Measurements from ENCODE around the gene KCNMB2. TPM values are rescaled to one million over a fixed set of nuclear protein-coding genes. Genes with fewer than 3 reads are reported as not detected.
"Not testable (repeated sequence)": the region's sequence is repeated elsewhere in the genome, so short reads cannot be mapped to it uniquely, and the experiment has no call there.

The KCNMB2 gene
- total RNA-seq, 1 donor from 2014 or later, result not detected

DNA sequence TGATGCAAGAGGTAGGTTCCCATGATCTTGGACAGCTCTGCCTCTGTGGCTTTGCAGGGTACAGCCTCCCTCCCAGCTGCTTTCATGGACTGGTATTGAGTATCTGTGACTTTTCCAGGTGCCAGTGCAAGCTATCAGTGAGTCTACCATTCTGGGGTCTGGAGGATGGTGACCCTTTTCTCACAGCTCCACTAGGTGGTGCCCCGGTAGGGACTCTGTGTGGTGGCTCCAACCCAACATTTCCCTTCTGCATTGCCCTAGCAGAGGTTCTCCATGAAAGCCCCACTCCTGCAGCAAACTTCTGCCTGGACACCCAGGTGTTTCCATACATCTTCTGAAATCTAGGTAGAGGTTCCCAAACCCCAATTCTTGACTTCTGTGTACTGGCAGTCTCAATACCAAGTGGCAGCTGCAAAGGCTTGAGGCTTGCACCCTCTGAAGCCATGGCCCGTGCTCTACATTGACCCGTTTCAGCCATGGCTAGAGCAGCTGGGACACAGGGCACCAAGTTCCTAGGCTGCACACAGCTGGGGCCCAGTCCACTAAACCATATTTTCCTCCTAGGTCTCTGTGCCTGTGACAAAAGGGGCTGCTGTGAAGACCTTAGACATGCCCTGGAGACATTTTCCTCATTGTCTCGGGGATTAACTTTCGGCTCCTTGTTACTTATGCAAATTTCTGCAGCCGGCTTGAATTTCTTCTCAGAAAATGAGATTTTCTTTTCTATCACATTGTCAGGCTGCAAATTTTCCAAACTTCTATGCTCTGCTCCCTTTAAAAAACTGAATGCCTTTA, 209.8 kb downstream of the KCNMB2 start:
- H3K9me3 Mint-ChIP-seq; H3K4me3 Mint-ChIP-seq (ENCODE audit: low read depth); DNase-seq (ENCODE audit: low spot score); H3K4me1 Mint-ChIP-seq (ENCODE audit: low read depth); H3K27ac Mint-ChIP-seq; H3K36me3 Mint-ChIP-seq (ENCODE audit: low read depth); intact Hi-C loops (cut with micrococcal nuclease); H3K27me3 Mint-ChIP-seq (ENCODE audit: low read depth): not testable (repeated sequence)

- Mint-ChIP-seq H3K4me3 (ENCODE audit: low read depth) (no peak overlapping the region), H3K9me3 (no peaks in the 10 kb centered on the region)
Measured at GRCh38 chr3:178748874-178749273, 212.6 kb downstream of the KCNMB2 start.

GRCh38 chr3:178749471-178749870, 213.2 kb downstream of the KCNMB2 start:
- no peaks in the 10 kb centered on the region for H3K27me3 Mint-ChIP-seq (ENCODE audit: low read depth)
- intact Hi-C loops (cut with micrococcal nuclease), result no loop called here
- H3K4me3 Mint-ChIP-seq (ENCODE audit: low read depth), result no peak overlapping the region
- no peaks in the 10 kb centered on the region for H3K36me3 Mint-ChIP-seq (ENCODE audit: low read depth)
- DNase-seq (ENCODE audit: low spot score), result no peak
- no peaks in the 10 kb centered on the region for H3K9me3 Mint-ChIP-seq
- H3K27ac Mint-ChIP-seq, result no peak overlapping the region
- H3K4me1 Mint-ChIP-seq (ENCODE audit: low read depth), result no peaks in the 10 kb centered on the region

More at GRCh38 chr3:178748874-178749273, 212.6 kb downstream of the KCNMB2 start:
- Mint-ChIP-seq H3K36me3 (ENCODE audit: low read depth) (no peaks in the 10 kb centered on the region), H3K27ac (no peak overlapping the region), H3K4me1 (ENCODE audit: low read depth) (no peaks in the 10 kb centered on the region), H3K27me3 (ENCODE audit: low read depth) (no peaks in the 10 kb centered on the region)
- intact Hi-C loops (cut with micrococcal nuclease), result no loop called here
- no peak for DNase-seq (ENCODE audit: low spot score)

GRCh38 chr3:178750639-178751300, 214.5 kb downstream of the KCNMB2 start:
- H3K27ac Mint-ChIP-seq, result no peak overlapping the region
- H3K36me3 Mint-ChIP-seq (ENCODE audit: low read depth), result no peaks in the 10 kb centered on the region
- no peak for DNase-seq (ENCODE audit: low spot score)
- intact Hi-C loops (cut with micrococcal nuclease), result no loop called here
- no peaks in the 10 kb centered on the region for H3K4me1 Mint-ChIP-seq (ENCODE audit: low read depth)
- H3K9me3 Mint-ChIP-seq, result no peaks in the 10 kb centered on the region
- no peaks in the 10 kb centered on the region for H3K27me3 Mint-ChIP-seq (ENCODE audit: low read depth)
- no peak overlapping the region for H3K4me3 Mint-ChIP-seq (ENCODE audit: low read depth)

DNA sequence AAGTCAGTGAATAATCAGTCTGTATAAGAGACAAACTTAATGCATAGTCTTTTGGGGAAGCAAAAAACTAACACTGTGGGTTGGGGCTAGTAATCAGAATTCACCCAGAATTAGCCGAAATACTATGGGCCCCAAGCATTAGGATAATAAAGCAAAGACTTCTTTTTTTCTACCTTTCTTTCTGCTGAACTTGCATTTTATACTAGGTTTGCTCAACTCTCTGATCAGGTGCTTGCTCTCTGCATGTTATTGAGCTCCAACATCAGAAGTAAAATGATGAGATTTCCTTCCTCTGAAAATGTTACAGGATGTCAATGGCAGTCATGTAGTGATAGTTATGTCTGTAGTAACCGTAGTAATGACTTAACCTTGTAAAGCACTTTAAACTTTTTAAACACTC, 216.6 kb downstream of the KCNMB2 start:
- Mint-ChIP-seq H3K27me3 (ENCODE audit: low read depth) (no peaks in the 10 kb centered on the region), H3K9me3 (no peaks in the 10 kb centered on the region), H3K36me3 (ENCODE audit: low read depth) (no peaks in the 10 kb centered on the region), H3K27ac (no peak overlapping the region), H3K4me1 (ENCODE audit: low read depth) (no peaks in the 10 kb centered on the region), H3K4me3 (ENCODE audit: low read depth) (no peak overlapping the region)
- intact Hi-C loops (cut with micrococcal nuclease), result no loop called here
- no peak for DNase-seq (ENCODE audit: low spot score)

DNA sequence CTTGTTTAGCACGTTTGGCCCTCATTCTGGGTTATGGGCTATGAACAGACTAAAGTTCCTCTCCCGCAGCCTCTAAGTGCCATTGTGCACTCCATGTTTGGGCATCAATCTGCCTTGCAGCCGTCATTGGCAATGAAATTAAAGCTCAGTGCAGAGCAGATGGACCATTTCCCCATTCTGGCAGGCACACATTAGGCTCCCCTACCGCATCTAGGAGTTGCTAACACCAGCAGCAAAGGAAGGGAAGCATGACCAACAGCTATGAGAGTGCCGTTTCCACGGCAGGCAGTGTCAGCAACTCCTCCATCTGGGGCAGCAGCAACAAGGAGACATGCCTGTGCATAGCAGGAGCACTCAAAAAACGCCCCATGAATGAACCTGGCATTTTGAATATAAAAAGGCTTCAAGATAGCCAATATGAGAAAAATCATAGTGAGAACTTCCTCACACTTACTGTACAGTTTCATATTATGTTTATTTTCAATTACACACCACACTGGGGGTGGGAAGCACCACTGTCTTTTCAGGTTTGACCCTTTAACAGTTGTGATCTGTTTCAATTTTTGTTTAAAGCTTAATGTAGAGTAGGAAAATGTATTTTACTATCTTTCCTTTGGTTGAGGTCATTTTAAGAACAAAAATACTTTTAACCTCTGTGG, 218.7 kb downstream of the KCNMB2 start:
- H3K4me3 Mint-ChIP-seq (ENCODE audit: low read depth), result no peak overlapping the region
- no peaks in the 10 kb centered on the region for H3K36me3 Mint-ChIP-seq (ENCODE audit: low read depth)
- DNase-seq (ENCODE audit: low spot score), result no peak
- no peaks in the 10 kb centered on the region for H3K9me3 Mint-ChIP-seq
- intact Hi-C loops (cut with micrococcal nuclease), result no loop called here
- H3K27me3 Mint-ChIP-seq (ENCODE audit: low read depth), result no peaks in the 10 kb centered on the region
- no peaks in the 10 kb centered on the region for H3K4me1 Mint-ChIP-seq (ENCODE audit: low read depth)
- H3K27ac Mint-ChIP-seq, result no peak overlapping the region

DNA sequence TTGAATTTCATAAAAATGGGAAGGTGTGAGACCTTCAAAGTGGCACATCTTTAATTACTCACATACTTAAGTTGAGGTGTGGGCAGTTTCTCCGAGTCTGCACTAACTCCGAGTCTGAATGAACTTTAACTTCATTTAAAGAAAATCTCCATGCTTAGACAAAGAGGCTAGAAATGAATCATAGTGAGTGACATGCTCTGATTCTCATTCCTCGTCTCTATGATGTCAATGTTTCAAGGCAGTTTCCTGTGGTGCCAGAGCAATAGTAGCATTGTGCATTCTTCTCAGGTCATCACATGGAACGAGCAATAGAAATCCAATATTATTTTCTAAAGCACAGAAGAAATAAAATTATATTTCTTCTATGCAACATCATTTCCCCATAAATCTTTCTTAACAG, 224.8 kb downstream of the KCNMB2 start:
- H3K9me3 Mint-ChIP-seq, result no peaks in the 10 kb centered on the region
- intact Hi-C loops (cut with micrococcal nuclease), result no loop called here

DNA sequence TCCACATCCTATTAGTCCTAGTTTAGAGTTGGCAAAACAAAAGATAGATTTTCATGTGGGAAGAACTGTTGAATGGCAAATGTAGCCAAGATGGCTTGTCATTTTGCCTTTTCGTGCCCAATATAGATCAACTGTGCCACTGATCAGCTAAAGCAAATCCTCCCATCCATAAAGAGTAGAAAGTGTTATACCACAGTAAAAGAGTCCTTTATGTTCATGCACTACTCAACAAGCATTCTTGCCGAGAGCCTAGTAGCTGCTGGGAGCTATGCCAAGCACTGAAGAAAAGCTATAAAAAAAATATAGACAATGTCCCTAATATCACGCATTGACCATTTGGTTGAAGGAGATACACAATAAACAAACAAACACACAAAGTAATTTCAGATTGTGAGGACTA, 225.2 kb downstream of the KCNMB2 start:
- Mint-ChIP-seq H3K4me3 (ENCODE audit: low read depth) (no peak overlapping the region), H3K9me3 (no peaks in the 10 kb centered on the region), H3K36me3 (ENCODE audit: low read depth) (no peaks in the 10 kb centered on the region), H3K27me3 (ENCODE audit: low read depth) (no peaks in the 10 kb centered on the region), H3K27ac (no peak overlapping the region), H3K4me1 (ENCODE audit: low read depth) (no peaks in the 10 kb centered on the region)
- no peak for DNase-seq (ENCODE audit: low spot score)
- intact Hi-C loops (cut with micrococcal nuclease), result no loop called here

More for the DNA sequence above, 224.8 kb downstream of the KCNMB2 start:
- DNase-seq (ENCODE audit: low spot score), result no peak
- Mint-ChIP-seq H3K4me3 (ENCODE audit: low read depth) (no peak overlapping the region), H3K27me3 (ENCODE audit: low read depth) (no peaks in the 10 kb centered on the region), H3K36me3 (ENCODE audit: low read depth) (no peaks in the 10 kb centered on the region), H3K4me1 (ENCODE audit: low read depth) (no peaks in the 10 kb centered on the region), H3K27ac (no peak overlapping the region)

GRCh38 chr3:178762385-178762784, 226.1 kb downstream of the KCNMB2 start:
- Mint-ChIP-seq H3K27me3 (ENCODE audit: low read depth) (no peaks in the 10 kb centered on the region), H3K4me1 (ENCODE audit: low read depth) (no peaks in the 10 kb centered on the region), H3K9me3 (no peaks in the 10 kb centered on the region), H3K36me3 (ENCODE audit: low read depth) (no peaks in the 10 kb centered on the region), H3K4me3 (ENCODE audit: low read depth) (no peak overlapping the region), H3K27ac (no peak overlapping the region)
- intact Hi-C loops (cut with micrococcal nuclease), result no loop called here
- DNase-seq (ENCODE audit: low spot score), result no peak

DNA sequence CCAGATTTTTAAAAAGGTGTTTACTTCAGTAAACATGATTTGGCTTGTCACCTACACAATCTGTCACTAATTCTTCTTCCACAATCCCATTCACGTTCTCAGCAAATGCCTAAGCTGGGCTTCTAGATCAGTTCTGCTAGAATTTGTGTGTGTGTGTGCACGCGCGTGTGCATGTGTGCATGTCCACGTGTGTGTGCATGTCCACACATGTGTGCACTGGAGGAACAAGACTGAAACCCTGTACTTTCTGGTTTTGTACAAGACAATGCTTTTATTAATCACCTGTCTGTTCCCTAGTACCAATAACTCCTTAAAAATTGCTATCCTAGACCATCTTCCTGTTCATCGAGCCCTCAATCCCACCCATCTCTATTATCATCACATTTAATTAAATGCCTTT, 229.2 kb downstream of the KCNMB2 start:
- no peaks in the 10 kb centered on the region for H3K4me1 Mint-ChIP-seq (ENCODE audit: low read depth)
- intact Hi-C loops (cut with micrococcal nuclease), result no loop called here
- no peak overlapping the region for H3K4me3 Mint-ChIP-seq (ENCODE audit: low read depth)
- H3K36me3 Mint-ChIP-seq (ENCODE audit: low read depth), result no peaks in the 10 kb centered on the region
- no peaks in the 10 kb centered on the region for H3K9me3 Mint-ChIP-seq
- DNase-seq (ENCODE audit: low spot score), result no peak
- H3K27ac Mint-ChIP-seq, result no peak overlapping the region
- H3K27me3 Mint-ChIP-seq (ENCODE audit: low read depth), result no peaks in the 10 kb centered on the region

- no peak for DNase-seq (ENCODE audit: low spot score)
- intact Hi-C loops (cut with micrococcal nuclease), result no loop called here
- no peaks in the 10 kb centered on the region for H3K36me3 Mint-ChIP-seq (ENCODE audit: low read depth)
- no peaks in the 10 kb centered on the region for H3K27me3 Mint-ChIP-seq (ENCODE audit: low read depth)
- no peak overlapping the region for H3K27ac Mint-ChIP-seq
- no peak overlapping the region for H3K4me3 Mint-ChIP-seq (ENCODE audit: low read depth)
- peaks cover 5% of the 10 kb centered on the region for H3K9me3 Mint-ChIP-seq
- no peaks in the 10 kb centered on the region for H3K4me1 Mint-ChIP-seq (ENCODE audit: low read depth)
Measured at GRCh38 chr3:178767581-178767980, 231.3 kb downstream of the KCNMB2 start.

DNA sequence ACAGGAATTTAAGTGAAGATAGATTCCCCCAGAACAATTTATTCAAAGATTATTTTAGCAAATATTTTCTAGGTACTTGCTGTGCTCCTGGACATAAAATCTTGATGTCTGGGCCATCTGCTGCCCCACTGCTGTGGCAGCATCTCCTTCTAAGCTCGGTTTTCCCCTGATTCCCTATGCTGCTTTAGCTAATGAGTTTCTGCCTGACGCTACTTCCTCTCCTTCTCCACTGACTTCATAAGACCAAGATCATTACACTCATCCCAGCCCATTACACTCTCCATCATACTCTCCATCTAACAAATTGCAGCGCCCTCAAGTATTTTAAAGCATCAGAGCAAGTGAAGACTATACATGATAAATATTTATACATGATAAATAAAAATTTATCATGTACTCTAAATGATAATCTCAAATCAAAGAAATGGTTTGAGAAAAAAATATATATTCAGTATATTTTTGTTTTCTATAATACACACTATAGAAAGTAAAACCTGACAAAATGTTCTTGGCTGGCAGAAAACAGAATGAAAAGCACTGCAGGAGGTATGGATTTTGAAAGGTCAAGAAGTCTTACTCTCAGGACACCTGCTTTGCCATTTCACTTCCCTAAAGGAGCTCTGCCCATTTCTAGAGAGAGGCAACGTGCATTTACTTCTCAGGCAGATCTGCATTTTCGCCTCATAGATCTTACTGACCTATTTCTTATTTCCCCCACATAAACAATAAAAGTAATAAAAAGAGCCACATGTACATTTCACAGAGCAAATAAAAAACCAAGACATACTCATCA, 232.0 kb downstream of the KCNMB2 start:
- Mint-ChIP-seq H3K27ac (no peak overlapping the region), H3K4me1 (ENCODE audit: low read depth) (no peaks in the 10 kb centered on the region), H3K4me3 (ENCODE audit: low read depth) (no peak overlapping the region), H3K36me3 (ENCODE audit: low read depth) (no peaks in the 10 kb centered on the region), H3K9me3 (peaks cover 5% of the 10 kb centered on the region), H3K27me3 (ENCODE audit: low read depth) (no peaks in the 10 kb centered on the region)
- intact Hi-C loops (cut with micrococcal nuclease), result no loop called here
- DNase-seq (ENCODE audit: low spot score), result no peak

All from activated T-helper 2 cell treated with anti-CD3 and anti-CD28 coated beads, Interferon-gamma antibody, Interleukin-2, Interleukin-4, amounts not matched to agents 10 μg/mL and 5 μg/mL and 100 μg/mL, durations not matched to agents 14 hours and 24 hours and 36 hours (primary cell).